SK-N-SH treated with all-trans-retinoic acid at 6 μM for 48 hours (cell line): Measurements from ENCODE around the gene CAV1.

Experiments used
- ATAC-seq: fragments of 200-7000 bp; cut with Tn5 transposase; 3 replicates; pipeline ENCODE4 v1.9.1; 2020; ENCODE audit warnings: mild to moderate bottlenecking, moderate library complexity
- ARNTL ChIP-seq: fragments of 450-650 bp; formaldehyde crosslinking; IDR thresholded peaks from 2 replicates; pipeline ENCODE4 v1.5.0; 2020; ENCODE audit warnings: low read depth, mild to moderate bottlenecking, moderate library complexity, borderline replicate concordance
- BACH2 ChIP-seq: fragments of 250-450 bp; sonication (Bioruptor Pico); IDR thresholded peaks from 2 replicates; pipeline ENCODE4 v1.9.0; 2021; ENCODE audit warnings: mild to moderate bottlenecking, borderline replicate concordance
- CREB5 ChIP-seq: fragments of 250-450 bp; sonication (Bioruptor Pico); IDR thresholded peaks from 2 replicates; pipeline ENCODE4 v1.5.1; 2020; ENCODE audit warnings: low read depth, mild to moderate bottlenecking, moderate library complexity
- CSDC2 ChIP-seq: fragments of 250-450 bp; sonication (Bioruptor Pico); IDR thresholded peaks from 2 replicates; pipeline ENCODE4 v1.5.0; 2020; ENCODE audit warnings: mild to moderate bottlenecking, moderate library complexity
- ESRRG ChIP-seq: fragments of 250-450 bp; sonication (Bioruptor Pico); IDR thresholded peaks from 2 replicates; pipeline ENCODE4 v1.6.1; 2021; ENCODE audit warnings: mild to moderate bottlenecking
- GLIS3 ChIP-seq: fragments of 250-450 bp; sonication (Bioruptor Pico); IDR thresholded peaks from 2 replicates; pipeline ENCODE4 v1.5.0; 2020; ENCODE audit warnings: mild to moderate bottlenecking, moderate library complexity
- ISL1 ChIP-seq: fragments of 250-450 bp; sonication (Bioruptor Pico); IDR thresholded peaks from 2 replicates; pipeline ENCODE4 v2.1.2; 2022; ENCODE audit warnings: mild to moderate bottlenecking, moderate library complexity
- OSR1 ChIP-seq: fragments of 250-450 bp; sonication (Bioruptor Pico); IDR thresholded peaks from 2 replicates; pipeline ENCODE4 v1.8.0; 2022; ENCODE audit warnings: moderate library complexity, mild to moderate bottlenecking, inconsistent platforms
- PATZ1 ChIP-seq: fragments of 250-450 bp; sonication (Bioruptor Pico); IDR thresholded peaks from 2 replicates; pipeline ENCODE4 v1.8.0; 2020; ENCODE audit warnings: mild to moderate bottlenecking, moderate library complexity, borderline replicate concordance
- PPARA ChIP-seq: fragments of 250-450 bp; sonication (Bioruptor Pico); IDR thresholded peaks from 2 replicates; pipeline ENCODE4 v1.5.0; 2020; ENCODE audit warnings: mild to moderate bottlenecking, borderline replicate concordance
- RARB ChIP-seq: fragments of 250-450 bp; sonication (Bioruptor Pico); IDR thresholded peaks from 2 replicates; pipeline ENCODE4 v1.8.0; 2021; ENCODE audit warnings: mild to moderate bottlenecking, moderate library complexity
- SNAI2 ChIP-seq: fragments of 250-450 bp; sonication (Bioruptor Pico); IDR thresholded peaks from 2 replicates; pipeline ENCODE4 v1.5.0; 2020; ENCODE audit warnings: mild to moderate bottlenecking, moderate library complexity
- TCF4 ChIP-seq: fragments of 250-450 bp; sonication (Bioruptor Pico); IDR thresholded peaks from 2 replicates; pipeline ENCODE4 v1.8.0; 2021; ENCODE audit warnings: mild to moderate bottlenecking, moderate library complexity, borderline replicate concordance
- TOX ChIP-seq: fragments of 250-450 bp; sonication (Bioruptor Pico); IDR thresholded peaks from 2 replicates; pipeline ENCODE4 v1.8.0; 2021; ENCODE audit warnings: mild to moderate bottlenecking, moderate library complexity, borderline replicate concordance
- ZC3H10 ChIP-seq: fragments of 250-450 bp; sonication (Bioruptor Pico); IDR thresholded peaks from 2 replicates; pipeline ENCODE4 v1.5.1; 2021; ENCODE audit warnings: mild to moderate bottlenecking, moderate library complexity
- ZFP3 ChIP-seq: fragments of 250-450 bp; sonication (Bioruptor Pico); IDR thresholded peaks from 2 replicates; pipeline ENCODE4 v1.5.0; 2020; ENCODE audit warnings: mild to moderate bottlenecking, moderate library complexity
- ZFP30 ChIP-seq: fragments of 450-650 bp; formaldehyde crosslinking; IDR thresholded peaks from 2 replicates; pipeline ENCODE4 v1.5.0; 2022; ENCODE audit warnings: mild to moderate bottlenecking, moderate library complexity
- ZNF565 ChIP-seq: fragments of 450-650 bp; formaldehyde crosslinking; conservative IDR thresholded peaks from 2 replicates; pipeline ENCODE4 v1.5.0; 2020; ENCODE audit warnings: low read depth, mild to moderate bottlenecking, moderate library complexity
- ZNF70 ChIP-seq: fragments of 450-650 bp; formaldehyde crosslinking; IDR thresholded peaks from 2 replicates; pipeline ENCODE4 v1.5.0; 2020; ENCODE audit warnings: mild to moderate bottlenecking, moderate library complexity
- ZNF8 ChIP-seq: fragments of 450-650 bp; formaldehyde crosslinking; IDR thresholded peaks from 2 replicates; pipeline ENCODE4 v1.5.0; 2020; ENCODE audit warnings: mild to moderate bottlenecking, moderate library complexity
- TF ChIP-seq, protein P1 (sequence below): fragments of 250-450 bp; sonication (Bioruptor Pico); IDR thresholded peaks from 2 replicates; pipeline ENCODE4 v1.8.0; 2021; ENCODE audit warnings: low read depth, mild to moderate bottlenecking, moderate library complexity, borderline replicate concordance
- TF ChIP-seq, protein P2 (sequence below): fragments of 250-450 bp; sonication (Bioruptor Pico); IDR thresholded peaks from 2 replicates; pipeline ENCODE4 v1.5.1; 2021; ENCODE audit warnings: mild to moderate bottlenecking, moderate library complexity

Gene CAV1

DNA sequence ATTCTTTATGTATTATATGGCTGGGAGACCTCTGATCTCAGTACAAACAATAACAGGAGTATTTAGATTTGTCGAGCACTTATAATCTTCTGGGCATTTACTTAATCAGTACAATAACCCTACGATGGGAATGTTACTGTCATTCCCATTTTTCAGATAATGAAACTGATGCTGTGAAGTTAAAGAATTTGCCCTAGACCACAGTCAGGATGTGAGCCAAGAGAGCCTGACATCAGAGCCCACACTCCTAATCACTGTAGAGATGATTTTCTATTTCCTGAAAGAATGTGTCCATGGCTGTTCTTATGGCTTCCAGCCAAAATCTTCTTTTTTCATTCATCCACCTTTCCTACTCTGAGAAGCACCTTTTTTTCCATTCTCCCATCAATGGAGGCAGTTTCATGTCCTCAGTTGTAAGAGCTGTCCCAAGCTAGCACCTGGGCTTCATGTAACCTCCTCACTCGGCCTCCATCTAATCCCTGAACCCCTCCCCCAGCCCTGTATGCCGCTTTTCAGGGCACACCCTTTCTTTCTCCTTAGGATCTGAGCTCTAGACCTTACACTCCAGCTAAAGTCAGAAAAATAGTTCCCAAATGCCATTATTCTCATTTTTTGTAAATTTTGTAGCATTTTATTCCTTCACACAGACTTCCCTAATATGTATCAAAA is 12.2 kb upstream of the CAV1 start:
- peak; percentile 50 for ATAC-seq
- TF ChIP-seq RARB (CRISPR knock-in tag) (no peak; the same call in 1 of the 2 replicates), ZFP3 (no peak), ZNF8 (CRISPR knock-in tag) (no peak), SNAI2 (CRISPR knock-in tag) (no peak), ESRRG (CRISPR knock-in tag) (no peak), ZNF565 (CRISPR knock-in tag) (no peak), PATZ1 (CRISPR knock-in tag) (no peak), ARNTL (CRISPR knock-in tag) (no peak), ZNF70 (CRISPR knock-in tag) (no peak)

GRCh38 chr7:116515584-116515983 is 9.3 kb upstream of the CAV1 start:
- ATAC-seq = no peak
- TF ChIP-seq BACH2 (CRISPR knock-in tag) (no peak), PPARA (CRISPR knock-in tag) (no peak), GLIS3 (CRISPR knock-in tag) (no peak), ZNF8 (CRISPR knock-in tag) (no peak), OSR1 (no peak)
- TF ChIP-seq, protein P1, sequence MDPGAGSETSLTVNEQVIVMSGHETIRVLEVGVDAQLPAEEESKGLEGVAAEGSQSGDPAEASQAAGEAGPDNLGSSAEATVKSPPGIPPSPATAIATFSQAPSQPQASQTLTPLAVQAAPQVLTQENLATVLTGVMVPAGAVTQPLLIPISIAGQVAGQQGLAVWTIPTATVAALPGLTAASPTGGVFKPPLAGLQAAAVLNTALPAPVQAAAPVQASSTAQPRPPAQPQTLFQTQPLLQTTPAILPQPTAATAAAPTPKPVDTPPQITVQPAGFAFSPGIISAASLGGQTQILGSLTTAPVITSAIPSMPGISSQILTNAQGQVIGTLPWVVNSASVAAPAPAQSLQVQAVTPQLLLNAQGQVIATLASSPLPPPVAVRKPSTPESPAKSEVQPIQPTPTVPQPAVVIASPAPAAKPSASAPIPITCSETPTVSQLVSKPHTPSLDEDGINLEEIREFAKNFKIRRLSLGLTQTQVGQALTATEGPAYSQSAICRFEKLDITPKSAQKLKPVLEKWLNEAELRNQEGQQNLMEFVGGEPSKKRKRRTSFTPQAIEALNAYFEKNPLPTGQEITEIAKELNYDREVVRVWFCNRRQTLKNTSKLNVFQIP (CRISPR knock-in tag) = no peak
- TF ChIP-seq, all 23 proteins: peak for 0

DNA sequence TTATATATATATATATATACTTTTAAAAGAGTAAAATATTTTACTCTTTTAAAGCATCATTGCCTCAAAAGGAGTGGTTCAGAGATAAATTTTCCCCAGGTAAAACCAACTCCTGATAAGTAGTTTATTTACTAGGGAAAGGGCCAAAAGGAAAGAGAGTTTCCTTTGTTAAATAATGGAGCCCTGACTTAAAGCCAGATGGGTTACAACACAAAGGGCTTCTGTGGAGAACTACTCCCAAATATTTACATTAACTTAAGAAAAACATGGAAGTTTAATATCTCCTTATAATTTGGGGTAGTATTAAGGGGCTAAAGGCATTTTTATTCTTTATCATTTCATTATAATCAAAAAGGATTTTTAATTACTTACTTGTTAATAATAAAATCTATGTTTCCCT is 8.5 kb upstream of the CAV1 start:
- ATAC-seq = no peak
- TF ChIP-seq OSR1 (no peak), PPARA (CRISPR knock-in tag) (no peak), CSDC2 (CRISPR knock-in tag) (no peak), CREB5 (CRISPR knock-in tag) (no peak), ZNF70 (CRISPR knock-in tag) (no peak), SNAI2 (CRISPR knock-in tag) (no peak), ZNF8 (CRISPR knock-in tag) (no peak)

- no peak for ATAC-seq
- TF ChIP-seq ZNF70 (CRISPR knock-in tag) (no peak), CSDC2 (CRISPR knock-in tag) (no peak), PPARA (CRISPR knock-in tag) (no peak), ZFP30 (CRISPR knock-in tag) (no peak), OSR1 (no peak), PATZ1 (CRISPR knock-in tag) (no peak), ZNF565 (CRISPR knock-in tag) (no peak), TCF4 (no peak), BACH2 (CRISPR knock-in tag) (no peak), RARB (CRISPR knock-in tag) (no peak), GLIS3 (CRISPR knock-in tag) (no peak), ARNTL (CRISPR knock-in tag) (no peak), ZFP3 (no peak), TOX (no peak), CREB5 (CRISPR knock-in tag) (no peak), ISL1 (CRISPR knock-in tag) (no peak), ESRRG (CRISPR knock-in tag) (no peak), ZC3H10 (CRISPR knock-in tag) (no peak)
- TF ChIP-seq, protein P2, sequence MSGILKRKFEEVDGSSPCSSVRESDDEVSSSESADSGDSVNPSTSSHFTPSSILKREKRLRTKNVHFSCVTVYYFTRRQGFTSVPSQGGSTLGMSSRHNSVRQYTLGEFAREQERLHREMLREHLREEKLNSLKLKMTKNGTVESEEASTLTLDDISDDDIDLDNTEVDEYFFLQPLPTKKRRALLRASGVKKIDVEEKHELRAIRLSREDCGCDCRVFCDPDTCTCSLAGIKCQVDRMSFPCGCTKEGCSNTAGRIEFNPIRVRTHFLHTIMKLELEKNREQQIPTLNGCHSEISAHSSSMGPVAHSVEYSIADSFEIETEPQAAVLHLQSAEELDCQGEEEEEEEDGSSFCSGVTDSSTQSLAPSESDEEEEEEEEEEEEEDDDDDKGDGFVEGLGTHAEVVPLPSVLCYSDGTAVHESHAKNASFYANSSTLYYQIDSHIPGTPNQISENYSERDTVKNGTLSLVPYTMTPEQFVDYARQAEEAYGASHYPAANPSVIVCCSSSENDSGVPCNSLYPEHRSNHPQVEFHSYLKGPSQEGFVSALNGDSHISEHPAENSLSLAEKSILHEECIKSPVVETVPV (CRISPR knock-in tag) = no peak
- TF ChIP-seq, protein P1 (CRISPR knock-in tag) = no peak
Measured at GRCh38 chr7:116517626-116518025, 7.2 kb upstream of the CAV1 start.
